Activated T-helper 2 cell treated with anti-CD3 and anti-CD28 coated beads, Interferon-gamma antibody, Interleukin-2, Interleukin-4, amounts not matched to agents 10 μg/mL and 5 μg/mL and 100 μg/mL, durations not matched to agents 14 hours and 24 hours and 36 hours (primary cell): ENCODE data around the gene RASSF4. TPM values are rescaled to one million over a fixed set of nuclear protein-coding genes. Genes with fewer than 3 reads are reported as not detected.

Source experiments
- DNase-seq: peaks from one replicate; pipeline ENCODE4 v3.0.0; 2021; ENCODE audit warnings: low spot score
- H3K27ac Mint-ChIP-seq: one replicate; pipeline ENCODE4 v1.8.0; 2021; ENCODE audit warnings: mixed read lengths
- H3K27me3 Mint-ChIP-seq: one replicate; pipeline ENCODE4 v1.8.0; 2021; ENCODE audit warnings: low read depth, mixed read lengths
- H3K36me3 Mint-ChIP-seq: one replicate; pipeline ENCODE4 v1.8.0; 2021; ENCODE audit warnings: low read depth, mixed read lengths
- H3K4me1 Mint-ChIP-seq: one replicate; pipeline ENCODE4 v1.8.0; 2021; ENCODE audit warnings: low read depth, mixed read lengths
- H3K4me3 Mint-ChIP-seq: one replicate; pipeline ENCODE4 v1.8.0; 2021; ENCODE audit warnings: low read depth, mild to moderate bottlenecking, moderate library complexity, mixed read lengths
- H3K9me3 Mint-ChIP-seq: one replicate; pipeline ENCODE4 v1.8.0; 2021; ENCODE audit warnings: mixed read lengths
- intact Hi-C: fragments of 100-400 bp; cut with micrococcal nuclease; formaldehyde crosslinking; loops from one replicate; pipeline ENCODE4 v1.15.1; 2023
- total RNA-seq: library from RNA; stranded (reverse); gene quantifications from 2 replicates; pipeline ENCODE4 v1.2.3, GENCODE V29; 2022

RASSF4 gene
- 0.66 and 1.7 TPM in 2 replicates for total RNA-seq

DNA sequence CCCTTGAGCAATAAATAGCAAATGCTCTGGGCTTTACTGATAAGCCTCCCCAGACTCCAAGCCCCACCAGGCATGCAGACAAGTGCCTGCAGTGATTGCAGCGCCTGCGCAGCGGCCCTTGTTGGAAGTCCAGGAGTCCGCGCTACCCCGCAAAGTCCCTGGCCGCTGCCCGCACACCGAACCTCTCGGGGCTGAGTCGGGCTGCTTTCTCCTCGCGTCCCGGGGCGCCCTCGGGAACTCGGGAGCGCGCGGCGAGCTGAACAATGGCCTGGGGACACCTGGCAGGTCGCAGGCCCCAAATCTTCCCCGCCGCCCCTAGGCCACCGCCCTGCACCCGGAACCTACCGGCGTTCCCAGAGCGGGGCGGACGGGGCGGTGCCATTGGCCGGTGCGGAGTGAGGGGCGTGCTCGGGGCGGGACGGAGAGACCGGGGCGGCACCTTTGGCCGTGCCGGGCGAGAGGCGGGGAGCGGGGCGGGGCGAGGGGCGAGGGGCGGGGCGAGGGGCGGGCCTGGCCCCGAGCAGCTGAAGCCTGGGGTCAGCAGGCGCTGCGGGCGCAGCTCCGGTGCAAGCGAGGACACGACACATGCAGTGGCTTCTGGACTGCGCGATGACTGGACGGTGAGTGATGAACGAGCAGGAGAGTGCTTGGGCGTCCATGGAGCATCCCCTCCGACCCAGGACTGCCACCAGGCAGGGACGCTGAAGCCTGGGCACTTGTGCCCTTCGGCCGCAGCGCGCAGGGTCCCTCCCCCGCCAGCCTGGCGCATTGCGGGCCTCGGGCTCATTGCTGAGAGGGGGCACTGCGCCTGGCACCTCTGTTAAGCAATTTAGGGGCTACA, at the start of gene RASSF4:
RASSF4 (plus strand) TSS at position 556 of the 841 bp plus-strand sequence. CDS start 10,401 bp downstream, outside the sequence.
- peak; percentile 89 for DNase-seq
- H3K9me3 Mint-ChIP-seq = no peaks in the 10 kb centered on the region
- intact Hi-C loops = loop anchor here (2.0 kb wide), 1 partner anchor 15 kb away; no protein-coding TSS in a partner anchor
- H3K27me3 Mint-ChIP-seq = no peaks in the 10 kb centered on the region
- H3K4me3 Mint-ChIP-seq = peak within 1 kb of the TSS; percentile 85
- peaks cover 10% of the 10 kb centered on the region for H3K4me1 Mint-ChIP-seq
- peak within 1 kb of the TSS; percentile 63 for H3K27ac Mint-ChIP-seq
- H3K36me3 Mint-ChIP-seq = peaks cover 10% of the 10 kb centered on the region

DNA sequence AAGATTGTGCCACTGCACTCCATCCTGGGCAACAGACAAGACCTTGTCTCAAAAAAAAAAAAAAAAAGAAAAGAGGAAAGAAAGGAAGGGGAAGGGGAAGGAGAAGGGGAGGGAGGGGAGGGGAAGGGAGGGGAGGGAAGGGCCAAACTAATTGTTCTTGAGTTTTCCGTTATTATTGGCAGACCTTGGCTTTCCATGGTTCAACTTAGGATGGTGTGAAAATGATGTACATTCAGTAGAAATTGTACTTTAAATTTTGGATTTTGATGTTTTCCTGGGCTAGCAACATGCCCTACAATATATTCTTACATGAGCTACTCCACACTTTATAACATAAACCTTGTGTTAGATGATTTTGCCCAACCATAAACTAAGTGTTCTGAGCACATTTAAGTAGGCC, 49.7 kb upstream of the RASSF4 start:
- H3K4me1 Mint-ChIP-seq = peaks cover 10% of the 10 kb centered on the region
- no peak for DNase-seq
- no peaks in the 10 kb centered on the region for H3K9me3 Mint-ChIP-seq
- no peak overlapping the region for H3K27ac Mint-ChIP-seq
- intact Hi-C loops = no loop called here
- no peaks in the 10 kb centered on the region for H3K36me3 Mint-ChIP-seq
- no peak overlapping the region for H3K4me3 Mint-ChIP-seq
- peaks cover 10% of the 10 kb centered on the region for H3K27me3 Mint-ChIP-seq

DNA sequence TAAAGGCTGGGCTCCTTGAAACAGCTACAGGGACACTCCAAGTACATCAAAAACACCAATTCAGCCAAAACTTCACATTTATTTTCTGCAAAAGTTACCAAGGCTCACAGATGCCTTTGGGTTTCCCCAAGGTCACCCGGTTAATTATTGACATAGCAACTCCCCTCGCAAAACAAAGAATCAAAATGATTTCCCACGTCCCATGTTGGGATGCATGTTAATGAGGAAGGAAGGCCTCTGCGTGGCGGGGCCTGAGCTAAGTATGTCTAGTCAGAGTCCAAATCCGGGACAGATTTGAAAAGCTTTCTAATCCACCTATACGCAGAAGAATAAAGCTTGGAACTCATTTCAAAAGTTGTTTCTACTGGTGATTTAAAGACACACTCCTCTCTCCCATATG, 49.0 kb upstream of the RASSF4 start:
- H3K9me3 Mint-ChIP-seq = no peaks in the 10 kb centered on the region
- no peak overlapping the region for H3K4me3 Mint-ChIP-seq
- no peaks in the 10 kb centered on the region for H3K36me3 Mint-ChIP-seq
- H3K27me3 Mint-ChIP-seq = peaks cover 10% of the 10 kb centered on the region
- H3K4me1 Mint-ChIP-seq = peaks cover 13% of the 10 kb centered on the region
- intact Hi-C loops = no loop called here
- H3K27ac Mint-ChIP-seq = no peak overlapping the region
- DNase-seq = no peak

DNA sequence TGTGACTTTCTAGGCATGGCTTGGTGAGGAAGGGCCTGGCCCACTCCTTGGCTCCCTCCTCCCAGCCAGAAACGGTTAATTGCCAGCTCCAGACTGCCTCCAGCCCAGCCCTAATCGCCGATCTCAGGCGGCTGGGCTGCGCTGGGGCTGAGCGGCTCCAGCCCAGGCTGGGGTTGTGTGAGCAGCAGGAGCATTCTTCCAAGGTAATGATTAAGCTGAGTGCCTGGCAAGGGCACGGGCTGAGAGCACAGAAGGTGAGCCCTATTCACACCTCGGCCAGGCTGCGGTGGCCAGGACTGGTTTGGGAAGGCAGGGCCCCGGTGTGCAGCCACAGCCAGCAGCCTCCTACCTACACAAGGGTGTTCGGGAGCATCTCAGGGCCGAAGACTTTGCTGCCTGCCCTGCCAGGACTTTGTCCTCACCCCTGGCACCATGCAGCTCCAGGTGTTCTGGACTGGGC, 48.5 kb upstream of the RASSF4 start, which contains the start of gene TMEM72:
TMEM72 (plus strand) TSS at position 257 of the 460 bp plus-strand sequence; CDS start at position 433, 176 bp downstream.
- peaks cover 14% of the 10 kb centered on the region for H3K4me1 Mint-ChIP-seq
- H3K36me3 Mint-ChIP-seq = no peaks in the 10 kb centered on the region
- H3K4me3 Mint-ChIP-seq = no peak within 1 kb of the TSS
- no peak for DNase-seq
- intact Hi-C loops = no loop called here
- H3K27ac Mint-ChIP-seq = no peak within 1 kb of the TSS
- no peaks in the 10 kb centered on the region for H3K9me3 Mint-ChIP-seq
- H3K27me3 Mint-ChIP-seq = peaks cover 10% of the 10 kb centered on the region

DNA sequence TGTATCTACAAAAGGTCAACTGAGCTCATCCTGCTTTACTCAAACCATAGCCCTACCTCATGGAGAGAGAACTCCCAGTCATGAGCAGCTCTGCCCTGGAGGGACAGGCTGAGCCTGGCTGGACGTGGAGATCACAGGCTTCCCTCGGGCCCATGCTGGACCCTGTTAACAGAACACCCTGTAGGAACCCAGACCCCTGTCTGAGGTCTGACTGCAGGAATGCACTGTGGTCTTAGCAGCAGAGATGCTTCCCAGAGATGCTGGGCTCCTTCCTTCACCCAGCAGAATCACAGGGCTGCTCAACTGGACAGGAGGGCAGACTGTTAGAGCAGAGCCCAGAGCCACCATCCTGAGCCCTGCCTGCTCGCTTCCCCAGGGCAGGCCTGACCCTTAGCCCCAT, 47.7 kb upstream of the RASSF4 start:
- DNase-seq = no peak
- H3K9me3 Mint-ChIP-seq = no peaks in the 10 kb centered on the region
- H3K27me3 Mint-ChIP-seq = peaks cover 10% of the 10 kb centered on the region
- intact Hi-C loops = no loop called here
- H3K36me3 Mint-ChIP-seq = no peaks in the 10 kb centered on the region
- H3K4me3 Mint-ChIP-seq = no peak overlapping the region
- H3K27ac Mint-ChIP-seq = no peak overlapping the region
- peaks cover 14% of the 10 kb centered on the region for H3K4me1 Mint-ChIP-seq

DNA sequence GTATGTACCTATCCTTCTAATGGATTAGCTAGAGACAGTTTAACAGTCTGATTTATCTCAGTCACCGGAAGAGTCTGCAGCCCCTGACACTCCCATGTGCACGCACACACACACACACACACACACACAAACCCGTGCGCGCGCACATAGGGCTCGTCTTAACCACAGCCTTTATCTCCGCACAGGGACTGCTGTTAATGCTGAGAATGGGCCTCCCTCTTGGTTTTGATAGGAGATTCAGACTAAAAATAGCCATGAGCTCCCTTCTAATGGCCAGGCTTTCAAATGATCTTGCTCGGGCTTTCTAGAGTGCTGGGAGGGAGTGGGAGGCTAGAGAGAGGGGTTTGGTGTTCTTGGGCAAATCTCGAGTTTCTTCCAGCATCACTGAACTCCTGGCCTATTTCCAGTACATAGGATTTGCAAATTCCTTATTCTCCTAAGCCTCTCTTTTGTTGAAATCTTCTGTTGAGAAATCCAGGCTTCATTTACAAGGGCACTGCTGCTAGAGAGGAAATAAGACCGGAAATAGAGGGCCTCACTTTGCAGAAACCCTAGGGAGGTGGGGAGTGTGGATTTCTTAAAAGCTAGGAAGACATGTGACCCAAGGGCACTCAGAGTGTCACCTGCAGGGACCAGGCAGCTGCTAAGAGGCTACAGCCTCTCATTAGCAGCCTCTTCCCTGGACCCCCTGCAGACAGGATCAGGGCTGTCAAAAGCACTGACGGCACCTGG, 46.1 kb upstream of the RASSF4 start:
- intact Hi-C loops = no loop called here
- Mint-ChIP-seq H3K9me3 (no peaks in the 10 kb centered on the region), H3K4me3 (peak overlapping the region; percentile 11), H3K36me3 (no peaks in the 10 kb centered on the region), H3K4me1 (peaks cover 14% of the 10 kb centered on the region), H3K27me3 (peaks cover 6% of the 10 kb centered on the region), H3K27ac (peak overlapping the region; percentile 46)
- no peak for DNase-seq

- no peak for DNase-seq
- H3K27ac Mint-ChIP-seq = no peak overlapping the region
- peaks cover 14% of the 10 kb centered on the region for H3K4me1 Mint-ChIP-seq
- no peaks in the 10 kb centered on the region for H3K9me3 Mint-ChIP-seq
- H3K36me3 Mint-ChIP-seq = no peaks in the 10 kb centered on the region
- peaks cover 6% of the 10 kb centered on the region for H3K27me3 Mint-ChIP-seq
- no peak overlapping the region for H3K4me3 Mint-ChIP-seq
- intact Hi-C loops = no loop called here
Observed at GRCh38 chr10:44914891-44915290, 44.7 kb upstream of the RASSF4 start.

- no peak for DNase-seq
- no peaks in the 10 kb centered on the region for H3K9me3 Mint-ChIP-seq
- H3K4me1 Mint-ChIP-seq = peaks cover 14% of the 10 kb centered on the region
- H3K27ac Mint-ChIP-seq = no peak overlapping the region
- H3K27me3 Mint-ChIP-seq = peaks cover 8% of the 10 kb centered on the region
- H3K4me3 Mint-ChIP-seq = no peak overlapping the region
- intact Hi-C loops = no loop called here
- no peaks in the 10 kb centered on the region for H3K36me3 Mint-ChIP-seq
Observed at GRCh38 chr10:44916429-44916828, 43.2 kb upstream of the RASSF4 start.

- intact Hi-C loops = no loop called here
- DNase-seq = no peak
Observed at GRCh38 chr10:44917848-44918247, 41.8 kb upstream of the RASSF4 start.

DNA sequence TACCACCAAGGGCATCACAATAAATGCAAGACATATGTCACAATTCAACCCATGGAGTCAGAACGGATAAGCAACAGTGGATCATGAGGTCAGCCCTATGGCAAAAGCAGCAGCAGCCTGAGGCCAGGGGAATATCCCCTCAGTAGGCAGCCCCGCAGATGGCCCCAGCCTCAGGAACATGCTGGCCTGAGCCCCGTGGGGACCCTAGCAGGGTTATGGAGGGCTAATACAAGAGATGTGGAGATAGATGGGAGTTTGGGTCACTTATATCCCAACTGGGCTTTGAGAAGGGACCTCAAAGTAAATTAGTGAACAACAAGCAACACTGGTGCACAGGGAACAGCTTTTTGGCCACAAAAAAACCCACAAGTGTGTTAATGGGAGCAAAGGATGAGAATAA, 39.4 kb upstream of the RASSF4 start:
- DNase-seq = peak; percentile 4
- Mint-ChIP-seq H3K36me3 (no peaks in the 10 kb centered on the region), H3K9me3 (no peaks in the 10 kb centered on the region), H3K27ac (no peak overlapping the region), H3K27me3 (peaks cover 8% of the 10 kb centered on the region), H3K4me1 (peaks cover 4% of the 10 kb centered on the region), H3K4me3 (no peak overlapping the region)
- intact Hi-C loops = no loop called here

More at GRCh38 chr10:44917848-44918247, 41.8 kb upstream of the RASSF4 start:
- H3K4me3 Mint-ChIP-seq = no peak overlapping the region
- H3K36me3 Mint-ChIP-seq = no peaks in the 10 kb centered on the region
- peaks cover 8% of the 10 kb centered on the region for H3K27me3 Mint-ChIP-seq
- peaks cover 14% of the 10 kb centered on the region for H3K4me1 Mint-ChIP-seq
- no peaks in the 10 kb centered on the region for H3K9me3 Mint-ChIP-seq
- H3K27ac Mint-ChIP-seq = no peak overlapping the region

DNA sequence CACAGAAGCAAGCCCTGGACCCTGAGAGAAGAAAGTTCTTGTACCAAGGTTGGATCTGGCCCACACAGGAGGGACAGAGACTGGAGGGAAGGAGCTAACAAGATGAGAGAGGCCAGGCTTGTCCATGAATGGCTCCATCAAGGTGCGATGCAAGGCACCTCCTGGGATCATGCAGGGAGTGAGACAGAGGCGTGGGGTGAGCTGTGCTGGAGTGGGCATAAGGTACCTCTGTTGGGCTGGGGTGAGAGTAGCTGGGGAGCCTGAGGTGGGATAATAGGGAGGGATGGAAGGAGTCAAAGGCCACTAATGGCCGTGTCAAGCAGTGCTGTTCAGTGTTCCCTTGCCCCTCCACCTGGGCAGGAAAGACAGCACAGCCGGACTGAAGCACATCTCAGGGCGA, 38.5 kb upstream of the RASSF4 start:
- DNase-seq = no peak
- H3K27me3 Mint-ChIP-seq = peaks cover 8% of the 10 kb centered on the region
- no peaks in the 10 kb centered on the region for H3K9me3 Mint-ChIP-seq
- H3K4me1 Mint-ChIP-seq = no peaks in the 10 kb centered on the region
- H3K27ac Mint-ChIP-seq = no peak overlapping the region
- H3K36me3 Mint-ChIP-seq = no peaks in the 10 kb centered on the region
- H3K4me3 Mint-ChIP-seq = no peak overlapping the region
- intact Hi-C loops = no loop called here

DNA sequence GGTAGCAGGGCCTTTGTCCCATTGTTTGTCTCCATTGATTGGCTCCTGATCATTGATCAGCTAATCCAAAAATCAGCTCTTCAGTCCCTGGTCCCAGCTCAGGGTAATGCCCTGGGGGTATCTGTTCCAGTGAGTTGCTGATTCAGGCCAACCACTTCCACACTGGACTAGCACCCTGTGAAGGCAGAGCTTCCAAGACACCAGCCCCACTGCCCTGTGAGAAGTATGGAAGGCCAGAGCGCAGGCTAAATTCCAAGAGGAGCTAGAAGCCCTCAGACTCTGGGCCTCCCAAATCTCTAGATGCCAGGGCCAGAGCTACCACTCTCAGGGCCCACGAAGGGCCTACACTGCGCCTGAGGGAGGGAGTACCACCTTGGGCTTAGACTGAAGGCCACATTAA, 38.1 kb upstream of the RASSF4 start:
- Mint-ChIP-seq H3K27ac (no peak overlapping the region), H3K4me3 (no peak overlapping the region), H3K9me3 (no peaks in the 10 kb centered on the region), H3K36me3 (no peaks in the 10 kb centered on the region), H3K27me3 (peaks cover 8% of the 10 kb centered on the region), H3K4me1 (no peaks in the 10 kb centered on the region)
- intact Hi-C loops = no loop called here
- no peak for DNase-seq

DNA sequence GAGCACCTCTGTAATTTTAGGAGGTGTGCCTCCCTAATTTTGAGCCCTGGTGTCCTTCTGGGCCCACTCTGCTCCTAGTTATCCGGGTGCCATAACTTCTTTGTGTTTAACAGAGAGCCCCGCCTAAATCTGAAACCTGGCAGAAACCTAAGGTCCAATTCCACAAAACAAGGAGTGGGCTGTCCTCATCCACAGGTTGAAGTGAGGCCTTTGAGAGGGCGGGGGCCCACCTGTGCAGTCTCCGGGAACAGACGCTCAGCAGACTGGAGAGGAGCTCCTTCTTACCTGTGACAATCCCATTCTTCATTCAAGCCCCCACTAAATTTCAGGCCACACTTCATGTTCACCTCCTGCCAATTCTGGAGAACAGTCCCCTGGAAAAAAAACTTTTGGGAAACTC, 37.6 kb upstream of the RASSF4 start:
- H3K4me1 Mint-ChIP-seq = no peaks in the 10 kb centered on the region
- DNase-seq = no peak
- no peaks in the 10 kb centered on the region for H3K36me3 Mint-ChIP-seq
- no peak overlapping the region for H3K4me3 Mint-ChIP-seq
- peaks cover 8% of the 10 kb centered on the region for H3K27me3 Mint-ChIP-seq
- intact Hi-C loops = no loop called here
- no peaks in the 10 kb centered on the region for H3K9me3 Mint-ChIP-seq
- H3K27ac Mint-ChIP-seq = no peak overlapping the region
